SK-N-SH (cell line): Measurements from ENCODE around the gene IFITM5. TPM values are rescaled to one million over a fixed set of nuclear protein-coding genes. Genes with fewer than 3 reads are reported as not detected.

Experiments used
- CTCF ChIA-PET: fragments of 300-600, 350-600 bp; formaldehyde crosslinking; extraction: SDS; loops from one replicate; lab custom pipeline; 2021; lab: Yijun Ruan, JAX
- POLR2A ChIA-PET: fragments of 350-600 bp; sonication (Branson Sonifier 250); formaldehyde crosslinking; extraction: SDS; loops from one replicate; lab custom pipeline; 2020; ENCODE audit warnings: antibody characterized with exemption, inconsistent platforms; lab: Yijun Ruan, JAX
- DNase-seq: peaks from one replicate; pipeline ENCODE4 v3.0.0; 2012
- H2AFZ ChIP-seq: fragments of 200-600 bp; sonication (generic); 2 replicates; pipeline ENCODE4 v1.8.1; 2016; ENCODE audit warnings: antibody characterized with exemption, mild to moderate bottlenecking, low read depth
- H3F3A ChIP-seq: fragments of 200-600 bp; sonication (generic); replicated peaks from 2 replicates; pipeline ENCODE3; 2016; ENCODE audit warnings: antibody characterized with exemption, mild to moderate bottlenecking; ENCODE audit not compliant: insufficient read depth
- H3K27ac ChIP-seq, 2 experiments: fragments of 200-500 bp in 1 of 2; fragments of 200-600 bp in 1 of 2; sonication (Bioruptor generic) in 1 of 2; sonication (generic), shearing (Covaris generic) in 1 of 2; 2 replicates each; pipeline versions ENCODE4 v1.5.1 to v1.6.1; 2014 to 2016; ENCODE audit warnings: low read depth in 2 of 2, inconsistent platforms in 1 of 2, low read length in 1 of 2, mild to moderate bottlenecking in 1 of 2, mixed read lengths in 1 of 2
- H3K27me3 ChIP-seq: fragments of 200-600 bp; sonication (generic), shearing (Covaris generic); 2 replicates; pipeline ENCODE4 v1.6.1; 2016; ENCODE audit warnings: mixed run types; ENCODE audit not compliant: insufficient read depth
- H3K36me3 ChIP-seq, 2 experiments: fragments of 200-500 bp in 1 of 2; fragments of 200-600 bp in 1 of 2; sonication (Bioruptor generic) in 1 of 2; sonication (generic) in 1 of 2; replicated peaks in 1 of 2; 2 replicates each; pipeline versions ENCODE3 to v1.5.1; 2014 to 2016; ENCODE audit warnings: low read length in 1 of 2, mild to moderate bottlenecking in 1 of 2; ENCODE audit not compliant: insufficient read depth in 2 of 2, control insufficient read depth in 1 of 2
- H3K4me1 ChIP-seq, 2 experiments: fragments of 200-500 bp in 1 of 2; fragments of 200-600 bp in 1 of 2; sonication (Bioruptor generic) in 1 of 2; sonication (generic), shearing (Covaris generic) in 1 of 2; 2 replicates each; pipeline versions ENCODE4 v1.5.1 to v1.6.1; 2014 to 2016; ENCODE audit warnings: low read depth in 1 of 2, low read length in 1 of 2, mixed run types in 1 of 2; ENCODE audit not compliant: insufficient read depth in 2 of 2, control insufficient read depth in 1 of 2
- H3K4me2 ChIP-seq: fragments of 200-600 bp; sonication (generic), shearing (Covaris generic); 2 replicates; pipeline ENCODE4 v1.6.1; 2017; ENCODE audit warnings: mixed run types
- H3K4me3 ChIP-seq, 2 experiments: fragments of 200-500 bp in 1 of 2; fragments of 200-600 bp in 1 of 2; sonication (Bioruptor generic) in 1 of 2; sonication (generic), shearing (Covaris generic) in 1 of 2; 2 replicates each; pipeline versions ENCODE4 v1.5.1 to v1.8.1; 2014 to 2016; ENCODE audit warnings: low read depth in 2 of 2, inconsistent platforms in 1 of 2, low read length in 1 of 2, mild to moderate bottlenecking in 1 of 2, mixed read lengths in 1 of 2, moderate library complexity in 1 of 2
- H3K79me2 ChIP-seq: fragments of 200-600 bp; sonication (generic); 2 replicates; pipeline ENCODE4 v1.8.1; 2017; ENCODE audit warnings: mild to moderate bottlenecking; ENCODE audit not compliant: insufficient read depth
- H3K9ac ChIP-seq: fragments of 200-600 bp; sonication (generic); 2 replicates; pipeline ENCODE4 v1.6.1; 2017; ENCODE audit warnings: mixed run types
- H3K9me2 ChIP-seq: fragments of 200-600 bp; sonication (generic); 2 replicates; pipeline ENCODE4 v1.6.1; 2017; ENCODE audit warnings: mixed run types
- H3K9me3 ChIP-seq: fragments of 200-600 bp; sonication (generic); 2 replicates; pipeline ENCODE4 v1.6.1; 2017; ENCODE audit warnings: mixed run types, mild to moderate bottlenecking, moderate library complexity
- H4K20me1 ChIP-seq: fragments of 200-600 bp; sonication (generic); 2 replicates; pipeline ENCODE4 v1.6.1; 2017; ENCODE audit warnings: mild to moderate bottlenecking, mixed run types; ENCODE audit not compliant: insufficient read depth
- CHD2 ChIP-seq: fragments of 150-350 bp; IDR thresholded peaks from 2 replicates; pipeline ENCODE4 v1.6.1; 2018; ENCODE audit warnings: low read length; ENCODE audit not compliant: partially characterized antibody
- ELF1 ChIP-seq: IDR thresholded peaks from 2 replicates; pipeline ENCODE4 v1.4.0; 2012
- EZH2phosphoT487 ChIP-seq: fragments of 200-600 bp; sonication (generic); IDR thresholded peaks from 2 replicates; pipeline ENCODE4 v1.6.1; 2017; ENCODE audit warnings: low read depth, mixed run types, mild to moderate bottlenecking, antibody characterized with exemption, moderate library complexity, borderline replicate concordance
- FOXJ3 ChIP-seq: sonication (generic); formaldehyde crosslinking; IDR thresholded peaks from 2 replicates; pipeline ENCODE4 v1.5.1; 2020; ENCODE audit warnings: mild to moderate bottlenecking, missing genetic modification reagents
- GATA2 ChIP-seq: sonication (generic); formaldehyde crosslinking; IDR thresholded peaks from 2 replicates; pipeline ENCODE4 v1.5.0; 2020; ENCODE audit warnings: mild to moderate bottlenecking, missing genetic modification reagents
- JUND ChIP-seq: IDR thresholded peaks from 2 replicates; pipeline ENCODE4 v1.4.0; 2012
- MEF2A ChIP-seq: IDR thresholded peaks from 2 replicates; pipeline ENCODE4 v1.4.0; 2012; ENCODE audit warnings: low read depth, borderline replicate concordance
- MXI1 ChIP-seq: IDR thresholded peaks from 2 replicates; pipeline ENCODE4 v1.6.1; 2012; ENCODE audit warnings: mild to moderate bottlenecking, low read depth, low read length, improper control_type of control experiment
- NFIC ChIP-seq: IDR thresholded peaks from 2 replicates; pipeline ENCODE4 v1.4.0; 2012; ENCODE audit warnings: borderline replicate concordance
- NRF1 ChIP-seq: IDR thresholded peaks from 2 replicates; pipeline ENCODE4 v1.6.1; 2012; ENCODE audit warnings: low read depth, mild to moderate bottlenecking, low read length
- RCOR1 ChIP-seq: fragments of 150-350 bp; IDR thresholded peaks from 2 replicates; pipeline ENCODE4 v1.6.1; 2017; ENCODE audit warnings: antibody characterized with exemption, low read length
- RFX5 ChIP-seq: IDR thresholded peaks from 2 replicates; pipeline ENCODE4 v1.6.1; 2012; ENCODE audit warnings: mild to moderate bottlenecking, improper control_type of control experiment, low read length
- TEAD4 ChIP-seq: IDR thresholded peaks from 2 replicates; pipeline ENCODE4 v1.4.0; 2012; ENCODE audit warnings: mild to moderate bottlenecking, borderline replicate concordance; ENCODE audit not compliant: insufficient read depth
- WGBS: methylation state at CpG from one replicate; pipeline ENCODE4 v1.1.6; 2017; ENCODE audit warnings: low lambda C conversion rate; 5-methylcytosine and 5-hydroxymethylcytosine counted together
- polyA plus RNA-seq, 3 experiments: library from polyadenylated mRNA; depleted of rRNA; stranded (reverse); fragments of >200 nt; gene quantifications; 2 replicates each; pipeline ENCODE4 v1.2.3, GENCODE V29; 2012
- TF ChIP-seq, protein P1 (sequence below): fragments of 150-350 bp; IDR thresholded peaks from 2 replicates; pipeline ENCODE4 v1.6.1; 2016; ENCODE audit warnings: mild to moderate bottlenecking, low read depth, low read length
- TF ChIP-seq, protein P2 (sequence below): IDR thresholded peaks from 2 replicates; pipeline ENCODE4 v1.6.1; 2012; ENCODE audit warnings: mild to moderate bottlenecking, low read depth, low read length, moderate library complexity
- TF ChIP-seq, protein P3 (sequence below): fragments of 150-350 bp; IDR thresholded peaks from 2 replicates; pipeline ENCODE4 v1.6.1; 2017; ENCODE audit warnings: antibody characterized with exemption, low read length, low read depth, borderline replicate concordance
- TF ChIP-seq, protein P4 (sequence below): fragments of 200-600 bp; sonication (generic); IDR thresholded peaks from 2 replicates; pipeline ENCODE4 v1.6.1; 2017; ENCODE audit warnings: antibody characterized with exemption, mild to moderate bottlenecking, moderate library complexity

The IFITM5 gene
- polyA plus RNA-seq, 1 of the 3 experiments (the other 2 are of a cell fraction) = not detected

DNA sequence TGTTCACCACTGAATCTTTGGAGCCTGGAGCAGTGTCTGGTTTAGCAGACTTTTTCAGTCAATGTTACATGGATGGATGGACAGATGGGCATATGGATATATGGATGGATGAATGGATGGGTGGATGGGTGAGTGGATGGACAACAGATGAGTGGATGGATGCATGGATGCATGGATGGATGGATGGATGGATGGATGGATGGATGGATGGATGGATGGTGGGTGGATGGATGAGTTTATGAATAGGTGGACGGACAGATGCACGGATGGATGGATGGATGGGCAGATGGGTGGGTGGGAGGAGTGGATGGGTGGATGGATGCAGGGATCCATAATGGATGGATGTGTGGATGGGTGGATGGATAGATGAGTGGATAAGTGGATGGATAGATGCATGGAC, 43.5 kb downstream of the IFITM5 start:
- TF ChIP-seq NRF1 (no peak), ELF1 (no peak), JUND (no peak), EZH2phosphoT487 (no peak), NFIC (no peak), CHD2 (no peak), MXI1 (no peak), RFX5 (no peak), TEAD4 (no peak), FOXJ3 (CRISPR knock-in tag) (no peak)
- TF ChIP-seq, protein P1, sequence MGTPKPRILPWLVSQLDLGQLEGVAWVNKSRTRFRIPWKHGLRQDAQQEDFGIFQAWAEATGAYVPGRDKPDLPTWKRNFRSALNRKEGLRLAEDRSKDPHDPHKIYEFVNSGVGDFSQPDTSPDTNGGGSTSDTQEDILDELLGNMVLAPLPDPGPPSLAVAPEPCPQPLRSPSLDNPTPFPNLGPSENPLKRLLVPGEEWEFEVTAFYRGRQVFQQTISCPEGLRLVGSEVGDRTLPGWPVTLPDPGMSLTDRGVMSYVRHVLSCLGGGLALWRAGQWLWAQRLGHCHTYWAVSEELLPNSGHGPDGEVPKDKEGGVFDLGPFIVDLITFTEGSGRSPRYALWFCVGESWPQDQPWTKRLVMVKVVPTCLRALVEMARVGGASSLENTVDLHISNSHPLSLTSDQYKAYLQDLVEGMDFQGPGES = no peak
- TF ChIP-seq, protein P2, sequence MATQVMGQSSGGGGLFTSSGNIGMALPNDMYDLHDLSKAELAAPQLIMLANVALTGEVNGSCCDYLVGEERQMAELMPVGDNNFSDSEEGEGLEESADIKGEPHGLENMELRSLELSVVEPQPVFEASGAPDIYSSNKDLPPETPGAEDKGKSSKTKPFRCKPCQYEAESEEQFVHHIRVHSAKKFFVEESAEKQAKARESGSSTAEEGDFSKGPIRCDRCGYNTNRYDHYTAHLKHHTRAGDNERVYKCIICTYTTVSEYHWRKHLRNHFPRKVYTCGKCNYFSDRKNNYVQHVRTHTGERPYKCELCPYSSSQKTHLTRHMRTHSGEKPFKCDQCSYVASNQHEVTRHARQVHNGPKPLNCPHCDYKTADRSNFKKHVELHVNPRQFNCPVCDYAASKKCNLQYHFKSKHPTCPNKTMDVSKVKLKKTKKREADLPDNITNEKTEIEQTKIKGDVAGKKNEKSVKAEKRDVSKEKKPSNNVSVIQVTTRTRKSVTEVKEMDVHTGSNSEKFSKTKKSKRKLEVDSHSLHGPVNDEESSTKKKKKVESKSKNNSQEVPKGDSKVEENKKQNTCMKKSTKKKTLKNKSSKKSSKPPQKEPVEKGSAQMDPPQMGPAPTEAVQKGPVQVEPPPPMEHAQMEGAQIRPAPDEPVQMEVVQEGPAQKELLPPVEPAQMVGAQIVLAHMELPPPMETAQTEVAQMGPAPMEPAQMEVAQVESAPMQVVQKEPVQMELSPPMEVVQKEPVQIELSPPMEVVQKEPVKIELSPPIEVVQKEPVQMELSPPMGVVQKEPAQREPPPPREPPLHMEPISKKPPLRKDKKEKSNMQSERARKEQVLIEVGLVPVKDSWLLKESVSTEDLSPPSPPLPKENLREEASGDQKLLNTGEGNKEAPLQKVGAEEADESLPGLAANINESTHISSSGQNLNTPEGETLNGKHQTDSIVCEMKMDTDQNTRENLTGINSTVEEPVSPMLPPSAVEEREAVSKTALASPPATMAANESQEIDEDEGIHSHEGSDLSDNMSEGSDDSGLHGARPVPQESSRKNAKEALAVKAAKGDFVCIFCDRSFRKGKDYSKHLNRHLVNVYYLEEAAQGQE = no peak
- Histone ChIP-seq H3K79me2 (no peaks in the 10 kb centered on the region), H3K9me2 (no peaks in the 10 kb centered on the region), H3K27me3 (no peaks in the 10 kb centered on the region), H3F3A (peaks cover 14% of the 10 kb centered on the region), H3K4me3 (no peak overlapping the region), H3K4me1 (no peaks in the 10 kb centered on the region), H3K4me2 (no peak overlapping the region), H3K27ac (no peak overlapping the region), H2AFZ (no peak overlapping the region), H4K20me1 (no peaks in the 10 kb centered on the region), H3K36me3 (peaks cover 16 to 28% of the 10 kb centered on the region in 2 experiments), H3K9me3 (no peaks in the 10 kb centered on the region), H3K9ac (no peak overlapping the region)
- WGBS = 98% methylated on average over 2 of the region's 2 CpGs
- CTCF ChIA-PET = interaction anchor here (1.7 kb wide), 1 partner anchor 11 kb away, joined by 4 read pairs; no protein-coding TSS in a partner anchor
- POLR2A ChIA-PET = no interaction called here
- no peak for DNase-seq

DNA sequence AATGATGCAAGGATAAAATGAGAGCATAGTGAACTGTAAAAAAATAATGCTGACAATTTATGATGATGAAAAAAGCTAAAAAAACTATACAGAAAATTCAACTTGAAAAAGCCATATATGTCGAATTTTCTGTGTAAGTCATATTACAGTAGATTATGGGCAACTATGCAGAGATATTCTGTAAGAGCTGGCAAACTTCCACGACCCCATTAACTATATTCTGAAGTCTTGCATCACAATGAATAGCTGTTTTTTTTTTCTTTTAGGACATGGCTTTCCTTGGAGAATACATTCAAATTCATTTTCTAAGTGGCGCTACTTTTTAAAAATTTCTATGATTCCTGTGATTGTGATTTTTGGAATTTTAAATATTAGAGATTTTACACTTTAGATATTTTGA, 44.1 kb downstream of the IFITM5 start:
- H3F3A ChIP-seq = peaks cover 14% of the 10 kb centered on the region
- DNase-seq = no peak
- H3K36me3 ChIP-seq = peaks cover 16 to 34% of the 10 kb centered on the region in 2 experiments
- no peak overlapping the region for H3K27ac ChIP-seq
- no peaks in the 10 kb centered on the region for H3K9me2 ChIP-seq
- no peak overlapping the region for H3K9ac ChIP-seq
- no peaks in the 10 kb centered on the region for H3K4me1 ChIP-seq
- H3K4me2 ChIP-seq = no peak overlapping the region
- ChIA-PET POLR2A (no interaction called here), CTCF (interaction anchor here (1.2 to 1.7 kb wide), 2 partner anchors 10 to 100 kb away, joined by 3 to 4 read pairs; no protein-coding TSS in a partner anchor)
- H3K9me3 ChIP-seq = no peaks in the 10 kb centered on the region
- no peaks in the 10 kb centered on the region for H3K27me3 ChIP-seq
- no peaks in the 10 kb centered on the region for H3K79me2 ChIP-seq
- 48% methylated on average over 3 of the region's 3 CpGs for WGBS
- no peak overlapping the region for H2AFZ ChIP-seq
- H4K20me1 ChIP-seq = no peaks in the 10 kb centered on the region
- H3K4me3 ChIP-seq = no peak overlapping the region
- TF ChIP-seq, protein P2 = no peak
- TF ChIP-seq, protein P3, sequence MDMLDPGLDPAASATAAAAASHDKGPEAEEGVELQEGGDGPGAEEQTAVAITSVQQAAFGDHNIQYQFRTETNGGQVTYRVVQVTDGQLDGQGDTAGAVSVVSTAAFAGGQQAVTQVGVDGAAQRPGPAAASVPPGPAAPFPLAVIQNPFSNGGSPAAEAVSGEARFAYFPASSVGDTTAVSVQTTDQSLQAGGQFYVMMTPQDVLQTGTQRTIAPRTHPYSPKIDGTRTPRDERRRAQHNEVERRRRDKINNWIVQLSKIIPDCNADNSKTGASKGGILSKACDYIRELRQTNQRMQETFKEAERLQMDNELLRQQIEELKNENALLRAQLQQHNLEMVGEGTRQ = no peak
- no peak for TF ChIP-seq MEF2A
- TF ChIP-seq GATA2 (CRISPR knock-in tag) = no peak
- TF ChIP-seq RFX5 = no peak
- no peak for TF ChIP-seq JUND
- TF ChIP-seq RCOR1 = no peak
- no peak for TF ChIP-seq FOXJ3 (CRISPR knock-in tag)
- TF ChIP-seq, protein P4, sequence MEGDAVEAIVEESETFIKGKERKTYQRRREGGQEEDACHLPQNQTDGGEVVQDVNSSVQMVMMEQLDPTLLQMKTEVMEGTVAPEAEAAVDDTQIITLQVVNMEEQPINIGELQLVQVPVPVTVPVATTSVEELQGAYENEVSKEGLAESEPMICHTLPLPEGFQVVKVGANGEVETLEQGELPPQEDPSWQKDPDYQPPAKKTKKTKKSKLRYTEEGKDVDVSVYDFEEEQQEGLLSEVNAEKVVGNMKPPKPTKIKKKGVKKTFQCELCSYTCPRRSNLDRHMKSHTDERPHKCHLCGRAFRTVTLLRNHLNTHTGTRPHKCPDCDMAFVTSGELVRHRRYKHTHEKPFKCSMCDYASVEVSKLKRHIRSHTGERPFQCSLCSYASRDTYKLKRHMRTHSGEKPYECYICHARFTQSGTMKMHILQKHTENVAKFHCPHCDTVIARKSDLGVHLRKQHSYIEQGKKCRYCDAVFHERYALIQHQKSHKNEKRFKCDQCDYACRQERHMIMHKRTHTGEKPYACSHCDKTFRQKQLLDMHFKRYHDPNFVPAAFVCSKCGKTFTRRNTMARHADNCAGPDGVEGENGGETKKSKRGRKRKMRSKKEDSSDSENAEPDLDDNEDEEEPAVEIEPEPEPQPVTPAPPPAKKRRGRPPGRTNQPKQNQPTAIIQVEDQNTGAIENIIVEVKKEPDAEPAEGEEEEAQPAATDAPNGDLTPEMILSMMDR = no peak
